ENCODE results near the gene PSD.

PSD gene

DNA sequence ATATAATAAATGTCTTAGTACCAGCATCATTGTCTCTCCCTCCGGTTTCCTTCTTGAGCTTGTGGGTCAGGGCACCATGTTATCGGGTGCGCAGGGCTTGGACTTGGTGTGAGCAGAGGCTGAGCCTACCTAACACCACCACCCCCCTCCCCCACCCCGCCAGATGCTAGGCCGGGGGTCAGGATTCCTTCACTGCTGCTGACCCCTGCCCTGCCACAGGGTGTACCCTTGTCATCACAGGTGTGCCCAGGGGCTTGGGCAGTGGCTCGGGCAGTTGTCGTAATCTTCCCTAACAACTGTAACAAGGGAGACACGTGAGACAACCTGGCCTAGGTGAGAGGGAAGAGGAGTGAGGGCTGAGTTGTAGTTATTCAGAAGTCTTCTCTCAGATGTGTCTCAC, 35.7 kb downstream of the PSD start:
- DNase-seq = no peak

DNA sequence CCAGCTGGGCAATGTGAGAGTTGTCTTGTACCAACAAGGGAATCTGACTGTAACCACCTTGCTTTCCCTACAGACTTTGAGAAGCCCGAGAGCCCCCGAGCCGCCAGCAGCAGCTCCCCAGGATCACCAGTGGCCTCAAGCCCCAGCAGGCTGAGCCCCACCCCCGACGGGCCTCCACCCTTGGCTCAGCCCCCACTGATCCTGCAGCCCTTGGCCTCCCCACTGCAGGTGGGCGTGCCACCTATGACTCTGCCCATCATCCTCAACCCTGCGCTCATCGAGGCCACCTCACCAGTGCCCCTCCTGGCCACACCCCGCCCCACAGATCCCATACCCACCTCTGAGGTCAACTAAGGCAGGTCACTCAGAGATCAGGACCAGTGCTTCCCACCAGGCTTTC, 36.6 kb downstream of the PSD start:
- no peak for DNase-seq

DNA sequence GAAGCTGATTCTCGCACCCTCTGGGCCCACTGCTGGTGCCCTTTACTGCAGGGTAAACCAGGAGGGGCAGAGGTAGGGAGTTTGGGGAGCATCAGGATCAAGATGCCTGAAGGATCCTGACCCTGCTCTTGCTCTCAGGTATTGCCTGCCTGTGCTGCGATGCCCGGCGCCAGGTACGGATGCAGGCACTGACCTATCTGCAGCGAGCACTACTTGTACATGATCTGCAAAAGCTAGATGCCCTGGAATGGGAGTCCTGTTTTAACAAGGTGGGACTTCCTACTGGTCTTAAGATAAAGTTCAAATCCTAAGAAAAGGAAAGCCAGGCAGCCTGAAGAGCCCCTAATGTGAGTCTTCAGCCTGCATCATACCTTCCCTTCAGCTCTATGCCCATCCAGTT, 39.2 kb downstream of the PSD start:
- DNase-seq = no peak

DNA sequence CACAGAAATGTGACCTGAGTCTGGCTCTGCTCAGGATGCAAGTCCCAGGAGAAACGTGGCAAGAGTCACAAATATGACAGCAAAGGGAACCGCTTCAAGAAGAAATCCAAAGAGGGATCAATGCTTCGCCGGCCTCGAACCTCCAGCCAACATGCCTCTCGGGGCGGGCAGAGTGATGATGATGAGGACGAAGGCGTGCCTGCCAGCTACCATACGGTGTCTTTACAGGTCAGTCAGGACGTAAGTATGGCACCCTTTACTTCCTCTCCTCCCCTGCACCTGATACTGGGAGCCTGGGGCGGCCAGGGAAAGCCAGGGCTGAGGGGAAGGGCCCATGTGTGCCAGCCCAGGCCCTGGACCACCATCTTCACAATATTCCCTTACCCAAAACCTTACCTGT, 41.7 kb downstream of the PSD start:
- DNase-seq = no peak

DNA sequence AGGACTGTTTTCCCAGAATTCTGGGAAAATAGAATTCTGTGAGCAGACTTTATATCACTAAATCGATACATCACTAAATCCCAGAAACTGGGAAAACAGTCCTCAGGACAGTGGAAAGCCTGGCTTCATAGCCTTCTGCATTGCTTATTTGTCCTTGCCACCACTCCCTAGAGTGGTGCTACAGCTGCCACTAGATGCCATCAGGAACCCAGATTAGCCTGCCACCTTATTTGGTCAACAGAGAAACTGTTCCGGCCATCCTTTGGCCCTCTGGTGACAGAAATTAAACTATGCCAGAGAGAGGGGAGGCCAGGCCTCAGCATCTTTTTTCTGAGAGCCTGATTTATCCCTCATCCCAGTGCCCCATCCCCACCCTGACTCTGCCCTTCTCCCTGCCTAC, 42.7 kb downstream of the PSD start:
- DNase-seq = no peak

DNA sequence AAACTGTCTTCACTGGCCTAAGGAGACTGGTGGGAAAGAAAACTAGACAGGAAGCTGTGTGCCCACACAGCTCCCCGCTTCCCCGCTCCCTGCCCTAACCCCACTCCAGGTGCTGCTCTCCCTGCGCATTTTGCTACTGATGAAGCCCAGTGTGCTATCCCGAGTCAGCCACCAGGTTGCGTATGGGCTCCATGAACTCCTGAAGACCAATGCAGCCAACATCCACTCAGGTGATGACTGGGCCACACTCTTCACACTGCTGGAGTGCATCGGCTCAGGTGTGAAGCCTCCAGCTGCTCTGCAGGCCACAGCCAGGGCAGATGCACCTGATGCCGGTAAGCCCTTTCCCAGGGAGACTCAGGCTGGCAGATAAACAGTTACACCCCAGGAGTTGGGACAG, 43.3 kb downstream of the PSD start:
- DNase-seq = no peak

DNA sequence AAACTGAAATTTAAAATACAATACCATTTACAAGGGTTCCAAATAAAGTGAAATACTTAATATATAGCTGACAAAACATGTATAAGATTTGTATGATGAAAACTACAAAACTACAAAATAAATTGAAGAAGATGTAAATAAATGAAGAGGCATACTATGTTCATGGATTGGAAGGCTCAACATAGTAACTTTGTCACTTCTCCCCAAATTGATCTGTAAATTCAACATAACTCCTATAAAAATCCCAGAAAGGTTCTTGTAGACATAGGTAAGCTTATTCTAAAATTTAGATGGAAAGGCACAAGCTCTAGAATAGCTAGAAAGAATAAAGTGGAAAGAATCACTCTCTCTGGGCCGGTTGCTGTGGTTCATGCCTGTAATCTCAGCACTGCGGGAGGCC, 47.3 kb downstream of the PSD start:
- no peak for DNase-seq

DNA sequence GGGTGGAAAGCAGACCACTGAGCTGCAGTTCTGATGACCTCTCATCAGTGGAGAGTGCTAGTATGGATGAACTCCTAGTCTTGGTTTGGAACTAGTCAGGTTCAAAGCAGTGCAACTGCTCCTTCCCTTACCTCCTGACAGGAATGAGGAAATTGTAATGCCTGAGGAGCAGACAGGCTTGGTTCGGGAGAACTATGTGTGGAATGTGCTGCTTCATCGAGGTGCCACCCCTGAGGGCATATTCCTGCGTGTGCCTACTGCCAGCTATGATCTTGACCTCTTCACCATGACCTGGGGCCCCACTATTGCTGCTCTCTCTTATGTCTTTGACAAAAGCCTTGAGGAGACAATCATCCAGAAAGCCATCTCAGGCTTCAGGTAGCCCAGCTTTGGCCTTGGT, 50.5 kb downstream of the PSD start:
- no peak for DNase-seq

DNA sequence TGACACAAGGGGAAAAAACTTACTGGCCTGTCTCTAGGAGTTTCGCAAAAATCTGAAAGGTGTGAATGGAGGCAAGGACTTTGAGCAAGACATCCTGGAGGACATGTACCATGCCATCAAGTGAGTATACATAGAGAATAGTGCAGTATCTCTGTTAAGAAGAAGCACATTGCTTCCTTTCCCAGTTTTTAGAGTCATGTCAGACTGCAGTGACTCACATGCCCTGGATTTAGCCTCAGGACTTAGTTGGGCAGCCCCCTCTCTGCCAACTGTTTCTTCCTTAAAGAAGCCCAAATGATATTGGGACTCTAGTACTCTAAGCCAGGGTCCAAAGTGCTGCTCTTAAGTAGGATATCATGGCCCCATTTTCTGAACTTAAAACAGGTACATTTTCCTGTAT, 51.1 kb downstream of the PSD start:
- DNase-seq = no peak

DNA sequence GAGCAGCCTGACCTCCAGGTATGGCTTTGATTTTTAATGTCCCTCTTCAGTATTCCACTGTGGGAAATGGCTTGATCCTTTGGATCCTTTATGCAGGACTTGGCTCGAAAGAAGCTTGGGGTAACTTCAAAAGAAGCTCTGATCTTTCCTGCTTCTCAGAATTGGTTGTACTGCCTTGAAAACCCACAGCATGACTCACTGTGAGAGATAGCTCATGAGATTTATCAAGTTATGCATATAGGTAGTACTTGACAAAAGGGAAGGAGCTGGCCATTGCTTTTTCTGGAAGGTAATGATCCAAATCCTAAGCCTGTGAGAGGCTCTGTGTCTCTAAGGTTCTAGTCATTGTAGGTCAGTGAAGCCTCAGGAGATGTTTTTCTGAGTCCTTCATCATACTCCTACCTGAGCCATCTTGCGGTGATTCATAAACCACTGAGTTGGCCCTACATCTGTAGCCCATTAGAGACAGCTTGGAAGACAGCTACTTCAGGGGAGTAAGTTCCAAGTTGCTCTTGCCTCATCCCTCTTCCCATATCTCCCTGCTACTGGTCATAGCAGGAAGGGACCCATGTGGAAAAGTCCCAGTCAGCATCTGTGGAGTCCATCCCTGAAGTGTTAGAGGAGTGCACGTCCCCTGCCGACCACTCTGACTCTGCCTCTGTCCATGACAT, 59.7 kb downstream of the PSD start:
- no peak for DNase-seq

DNA sequence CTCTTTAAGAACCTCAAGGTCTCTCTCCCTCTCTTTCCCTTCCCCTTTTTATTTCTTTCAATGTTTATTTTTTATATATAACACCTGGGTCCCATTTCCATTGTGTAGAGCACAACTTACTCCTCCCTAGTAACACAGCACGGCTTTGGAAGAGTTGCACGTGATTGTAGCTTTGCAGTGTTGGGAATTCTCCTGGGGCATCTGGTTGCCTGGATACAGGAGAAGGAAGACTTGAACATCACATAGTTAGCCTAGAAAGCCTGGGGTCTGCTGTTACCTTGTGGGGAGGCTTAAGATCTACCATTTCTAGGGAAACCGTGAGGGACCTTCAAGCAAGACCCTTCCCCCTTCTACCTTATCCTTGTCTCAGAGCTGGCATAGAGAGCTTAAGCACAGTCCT, 64.1 kb downstream of the PSD start:
- DNase-seq = no peak
